Right lung (tissue), 10 donors: ENCODE data around the gene CYP17A1. TPM values are rescaled to one million over a fixed set of nuclear protein-coding genes. Genes with fewer than 3 reads are reported as not detected.
A peak's percentile ranks its signal among the peaks of the same experiment; 100 is the strongest.
"Not testable (repeated sequence)": the region's sequence is repeated elsewhere in the genome, so short reads cannot be mapped to it uniquely, and the experiment has no call there.

ENCODE experiments used
- DNase-seq, 2 donors: peaks; one replicate each; pipeline ENCODE4 v3.0.0-alpha.2; 2013
- long read RNA-seq, 8 donors: transcript quantifications; one replicate each; lab custom pipeline, GENCODE V29; 2026
- polyA plus RNA-seq, 5 donors: library from polyadenylated mRNA; unstranded; fragments of 120-200 nt; gene quantifications; one replicate each; pipeline versions ENCODE4 v1.2.1 to v1.2.3, GENCODE V29; 2013; ENCODE audit warnings: inconsistent platforms in 1 of 5, low replicate concordance in 1 of 5; ENCODE audit not compliant: insufficient read length in 5 of 5, insufficient read depth in 1 of 5

CYP17A1 gene, protein sequence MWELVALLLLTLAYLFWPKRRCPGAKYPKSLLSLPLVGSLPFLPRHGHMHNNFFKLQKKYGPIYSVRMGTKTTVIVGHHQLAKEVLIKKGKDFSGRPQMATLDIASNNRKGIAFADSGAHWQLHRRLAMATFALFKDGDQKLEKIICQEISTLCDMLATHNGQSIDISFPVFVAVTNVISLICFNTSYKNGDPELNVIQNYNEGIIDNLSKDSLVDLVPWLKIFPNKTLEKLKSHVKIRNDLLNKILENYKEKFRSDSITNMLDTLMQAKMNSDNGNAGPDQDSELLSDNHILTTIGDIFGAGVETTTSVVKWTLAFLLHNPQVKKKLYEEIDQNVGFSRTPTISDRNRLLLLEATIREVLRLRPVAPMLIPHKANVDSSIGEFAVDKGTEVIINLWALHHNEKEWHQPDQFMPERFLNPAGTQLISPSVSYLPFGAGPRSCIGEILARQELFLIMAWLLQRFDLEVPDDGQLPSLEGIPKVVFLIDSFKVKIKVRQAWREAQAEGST
- under 1 TPM; 0.09 to 0.51 (median 0.22) TPM for polyA plus RNA-seq
- long read RNA-seq, donor 1, result 0 reads
- long read RNA-seq, donor 2, result 0 reads
- long read RNA-seq, donor 3, result 0 reads
- long read RNA-seq, donor 4, result 0 reads
- long read RNA-seq, donor 5, result 0 reads
- long read RNA-seq, donor 6, result 0 reads
- long read RNA-seq, donor 7, result 0 reads
- long read RNA-seq, donor 8, result 0 reads

DNA sequence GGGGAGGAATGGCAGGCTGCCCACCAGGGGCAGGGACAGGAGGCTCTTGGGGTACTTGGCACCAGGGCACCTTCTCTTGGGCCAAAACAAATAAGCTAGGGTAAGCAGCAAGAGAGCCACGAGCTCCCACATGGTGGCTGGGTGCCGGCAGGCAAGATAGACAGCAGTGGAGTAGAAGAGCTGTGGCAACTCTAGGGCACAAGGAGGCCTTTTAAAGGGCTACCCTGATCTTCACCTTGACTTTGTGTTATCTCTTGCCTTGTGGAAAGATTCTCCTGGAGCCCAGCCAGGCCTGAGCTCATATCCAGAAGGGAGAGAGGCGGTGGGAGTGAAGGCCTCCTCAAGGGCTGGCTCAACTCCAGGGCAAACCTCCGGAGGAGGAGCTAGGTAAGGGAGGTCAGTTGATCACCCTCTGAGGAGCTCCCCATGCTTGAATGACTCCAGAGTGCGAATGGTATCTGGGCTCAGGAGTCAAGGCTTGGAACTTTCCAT is at the start of gene CYP17A1:
Gene CYP17A1 (minus strand): TSS at position 184 of the 492 bp plus-strand sequence. CDS start 52 bp downstream, at position 132.
- DNase-seq, result no peak

DNA sequence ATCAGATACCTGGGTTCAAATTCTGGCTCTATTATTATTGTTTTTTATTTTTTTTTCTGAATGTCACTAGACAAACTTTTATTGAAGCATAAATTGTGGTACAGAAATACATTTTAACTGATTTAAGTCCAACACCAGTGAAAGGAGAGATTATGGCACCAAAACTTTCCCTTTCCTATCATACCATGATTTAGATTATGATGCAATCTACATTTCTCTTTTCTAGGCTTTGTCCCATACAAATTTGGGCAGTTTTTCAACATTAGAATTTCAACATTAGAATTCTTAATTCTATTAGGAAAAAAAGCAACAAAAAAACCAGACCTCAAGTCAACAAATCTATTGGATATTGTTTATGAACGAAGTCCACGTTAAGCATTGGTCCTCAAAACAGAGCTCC is 43.0 kb upstream of the CYP17A1 start:
- no peak for DNase-seq

DNA sequence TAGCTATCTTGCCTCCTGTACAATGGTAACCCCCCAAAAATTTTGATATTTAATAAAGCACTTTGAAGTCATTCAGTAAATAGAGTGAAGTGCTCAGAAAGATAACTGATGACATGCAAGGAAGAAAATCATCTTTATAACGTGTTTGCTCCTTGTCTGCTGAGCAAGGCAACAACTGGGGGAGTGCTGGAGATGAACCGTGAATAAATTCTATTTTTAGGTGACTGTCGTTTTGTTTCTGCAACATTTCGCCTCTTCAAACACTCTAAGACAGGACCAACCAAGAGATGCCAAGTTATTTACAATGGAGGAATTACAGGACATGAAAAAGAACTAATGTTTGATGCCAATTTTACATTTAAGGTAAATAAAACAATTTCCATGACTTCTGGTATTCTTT is 41.4 kb upstream of the CYP17A1 start:
- DNase-seq, result no peak

DNA sequence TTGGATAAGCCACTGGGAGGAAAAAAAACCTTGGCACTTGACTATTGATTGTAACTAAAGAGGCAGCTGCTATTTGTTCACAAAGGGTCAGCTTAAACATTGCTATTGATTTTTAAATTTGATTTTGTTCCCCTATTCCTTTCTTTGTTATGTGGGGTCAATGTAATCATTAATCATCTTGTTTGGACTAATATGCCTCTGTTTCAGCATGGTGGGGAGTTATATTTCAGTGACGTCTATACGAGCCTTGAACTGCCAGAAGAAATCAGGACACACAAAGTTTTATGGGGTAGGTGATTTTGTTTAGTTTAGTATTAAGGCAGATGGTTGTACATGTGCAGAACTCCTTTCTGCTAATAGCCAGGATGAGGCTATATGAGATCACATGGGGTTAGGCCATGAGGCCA is 39.5 kb upstream of the CYP17A1 start:
- DNase-seq, result no peak

DNA sequence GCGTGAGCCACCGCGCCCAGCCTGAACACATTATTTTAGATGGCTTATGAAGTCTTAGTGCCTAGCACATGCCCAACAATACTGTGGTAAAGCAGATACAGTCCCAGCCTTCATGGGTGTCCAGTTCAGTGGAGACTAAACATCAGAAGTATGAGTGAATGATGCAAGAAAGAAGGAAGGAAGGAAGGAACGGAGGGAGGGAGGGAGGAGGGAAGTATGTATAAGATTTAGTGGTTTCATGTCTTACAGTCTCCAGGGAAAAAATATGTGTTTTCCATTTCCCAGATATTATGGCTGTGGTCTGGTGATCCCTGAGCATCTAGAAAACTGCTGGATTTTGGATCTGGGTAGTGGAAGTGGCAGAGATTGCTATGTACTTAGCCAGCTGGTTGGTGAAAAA is 35.0 kb upstream of the CYP17A1 start:
- no peak for DNase-seq

DNA sequence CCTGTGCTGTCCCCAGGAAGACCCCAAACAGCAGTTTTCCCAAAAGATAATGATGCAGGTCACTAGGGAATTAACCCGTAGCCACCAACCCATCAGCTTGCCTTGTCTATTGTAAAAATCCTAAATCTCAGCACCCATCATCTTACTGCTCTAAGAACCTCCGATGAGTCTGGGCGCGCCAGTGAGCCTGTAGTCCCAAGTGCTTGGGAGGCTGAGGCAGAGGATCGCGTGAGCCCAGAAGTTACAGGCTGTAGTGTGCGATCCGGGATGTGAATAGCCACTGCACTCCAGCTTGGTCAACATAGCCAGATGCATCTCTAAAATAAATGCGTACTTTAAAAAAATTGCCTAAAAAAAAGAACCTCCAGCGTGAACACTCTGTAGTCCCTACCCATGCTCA is 33.0 kb upstream of the CYP17A1 start:
- no peak for DNase-seq

DNA sequence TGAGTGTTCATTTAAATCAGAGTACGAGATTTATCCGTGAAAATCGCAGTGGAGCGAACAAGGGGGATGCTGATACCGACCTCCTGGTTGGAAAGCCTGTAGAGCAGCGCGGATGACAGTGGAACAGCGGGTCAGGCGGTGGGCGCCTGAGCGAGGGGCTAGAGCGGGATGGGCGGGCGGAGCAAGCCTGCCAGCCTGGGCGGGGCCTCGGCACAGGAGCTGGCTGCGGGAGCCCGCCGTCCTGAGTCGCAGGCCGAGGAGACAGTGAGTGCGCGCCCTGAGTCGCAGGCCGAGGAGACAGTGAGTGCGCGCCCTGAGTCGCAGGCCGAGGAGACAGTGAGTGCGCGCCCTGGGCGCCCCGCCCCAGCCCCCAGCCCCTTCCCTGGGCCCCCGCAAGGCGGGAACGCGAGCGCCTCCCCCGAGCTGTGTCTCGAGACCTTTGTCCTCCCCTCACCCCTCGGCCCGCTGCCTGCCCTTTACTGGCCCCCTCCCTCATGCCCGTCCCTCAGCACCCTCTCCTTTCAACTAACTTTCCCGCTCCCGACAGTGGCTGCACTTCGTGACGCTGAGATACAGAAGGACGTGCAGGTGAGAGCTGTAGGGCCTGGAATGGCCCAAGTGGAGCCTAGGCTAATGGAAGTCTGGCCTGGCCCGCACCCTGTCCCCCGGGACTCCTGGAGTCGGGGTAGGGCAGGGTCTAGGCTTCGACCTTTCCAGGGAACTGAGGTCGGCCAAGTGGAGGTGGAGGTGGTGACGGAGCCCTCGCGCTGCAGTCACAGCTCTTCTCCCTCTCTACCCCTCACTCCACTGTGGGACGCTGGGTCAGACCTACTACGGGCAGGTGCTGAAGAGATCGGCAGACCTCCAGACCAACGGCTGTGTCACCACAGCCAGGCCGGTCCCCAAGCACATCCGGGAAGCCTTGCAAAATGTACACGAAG is 32.3 kb upstream of the CYP17A1 start, which contains the start of gene AS3MT:
Gene AS3MT (plus strand): TSS at position 213 of the 941 bp plus-strand sequence. CDS start 123 bp downstream, at position 336.
- DNase-seq, result peak; percentile 30 to 43

DNA sequence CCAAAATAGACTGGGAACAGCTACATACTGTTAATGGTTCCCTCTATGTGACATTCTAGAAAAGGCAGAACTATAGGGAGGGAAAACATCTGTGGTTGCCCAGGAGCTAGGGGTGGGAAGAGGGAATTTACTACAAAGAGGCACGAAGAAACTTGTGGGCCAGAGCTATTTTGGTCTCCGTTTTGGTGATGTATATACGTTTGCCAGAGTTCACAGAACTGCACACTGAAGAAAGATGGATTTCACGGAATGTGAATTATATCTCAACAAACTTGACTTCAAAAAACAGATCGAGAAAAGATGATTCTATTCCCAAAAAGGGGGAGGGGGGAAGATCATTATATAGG is 31.7 kb upstream of the CYP17A1 start:
- DNase-seq, result no peak

DNA sequence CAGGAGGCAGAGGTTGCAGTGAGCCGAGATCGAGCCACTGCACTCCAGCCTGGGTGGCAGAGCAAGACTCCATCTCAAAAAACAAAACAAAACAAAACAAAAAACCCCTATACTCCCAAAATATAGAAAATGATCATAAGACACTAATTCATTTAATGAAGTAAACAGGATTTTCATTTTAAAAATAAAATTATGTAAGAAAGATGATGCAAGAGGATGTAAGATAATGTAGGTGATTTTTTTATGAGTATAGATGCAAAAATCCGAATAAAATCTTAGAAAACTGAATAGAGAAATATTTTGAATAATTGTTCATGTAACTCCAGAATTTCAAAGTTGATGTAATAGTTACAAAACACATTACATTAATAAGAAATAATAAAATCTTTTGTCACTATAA is 28.4 kb upstream of the CYP17A1 start:
- no peak for DNase-seq

DNA sequence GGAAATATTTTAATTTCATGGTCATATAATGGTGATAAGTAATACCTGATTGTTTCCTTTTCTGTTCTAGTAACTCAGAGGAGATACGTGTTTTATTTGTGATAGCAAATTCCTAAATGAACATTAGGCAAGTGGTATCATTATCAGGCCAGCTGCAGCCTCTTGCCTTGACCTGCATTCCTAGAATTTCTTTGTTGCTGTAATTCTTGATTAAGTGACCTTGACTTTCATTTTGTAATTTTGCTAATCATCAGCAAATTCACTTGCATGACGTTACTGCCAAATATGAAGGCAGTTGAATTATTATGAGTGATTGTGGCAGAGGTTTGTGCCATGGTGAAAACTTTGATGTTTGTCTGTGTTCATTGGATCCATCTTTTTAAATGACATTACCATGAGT is 26.4 kb upstream of the CYP17A1 start:
- no peak for DNase-seq

DNA sequence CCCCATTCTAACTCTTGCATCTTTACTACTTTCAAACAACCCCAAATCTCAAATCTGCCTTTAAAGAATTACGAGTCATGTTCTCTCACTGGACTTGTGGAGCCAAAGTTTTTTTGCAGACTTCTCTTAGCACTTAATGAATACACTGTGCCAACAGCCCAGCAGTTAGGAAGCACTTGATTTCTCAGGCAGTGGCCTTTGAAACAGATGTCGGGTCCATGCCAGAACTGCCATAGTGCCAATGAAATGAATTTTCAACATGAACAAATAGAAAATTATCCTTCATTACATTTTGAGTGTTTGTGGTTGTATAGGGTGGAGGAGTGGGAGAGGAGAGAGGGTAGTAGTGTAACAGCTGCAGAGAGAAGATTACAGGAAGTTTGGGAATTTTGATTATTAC is 22.7 kb upstream of the CYP17A1 start:
- peak in 1 of 2 donors; percentile 9 for DNase-seq

DNA sequence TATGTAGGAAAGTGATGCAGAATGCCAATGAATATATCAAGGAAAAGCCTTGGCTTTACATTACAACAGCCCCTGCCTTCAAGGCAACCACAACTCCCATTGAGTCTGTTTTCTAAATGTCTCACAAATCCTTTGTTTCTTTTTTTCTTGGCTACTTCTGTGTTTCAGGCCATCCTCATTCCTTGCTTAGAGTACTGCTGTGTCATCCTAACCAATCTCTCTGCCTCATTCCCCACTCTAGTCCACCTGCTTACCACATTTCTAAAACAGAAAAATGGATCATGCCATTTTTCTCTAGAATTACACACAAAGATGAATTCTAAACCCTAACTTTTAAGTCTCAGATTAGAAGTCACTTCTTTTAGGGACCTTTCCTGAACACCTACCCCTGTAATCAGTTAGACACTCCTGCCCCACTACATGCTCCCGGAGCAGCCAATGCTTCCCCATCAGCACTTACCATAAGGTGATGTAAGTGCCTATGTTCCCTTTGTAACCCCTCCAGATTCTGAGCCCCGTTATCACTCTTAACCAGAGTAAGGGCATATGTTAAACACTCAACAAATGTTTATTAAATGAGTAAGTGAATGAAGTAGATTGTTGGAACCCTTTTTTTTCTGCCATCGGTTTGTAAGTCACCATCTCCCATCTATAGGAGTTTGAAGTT is 19.7 kb upstream of the CYP17A1 start:
- no peak for DNase-seq

DNA sequence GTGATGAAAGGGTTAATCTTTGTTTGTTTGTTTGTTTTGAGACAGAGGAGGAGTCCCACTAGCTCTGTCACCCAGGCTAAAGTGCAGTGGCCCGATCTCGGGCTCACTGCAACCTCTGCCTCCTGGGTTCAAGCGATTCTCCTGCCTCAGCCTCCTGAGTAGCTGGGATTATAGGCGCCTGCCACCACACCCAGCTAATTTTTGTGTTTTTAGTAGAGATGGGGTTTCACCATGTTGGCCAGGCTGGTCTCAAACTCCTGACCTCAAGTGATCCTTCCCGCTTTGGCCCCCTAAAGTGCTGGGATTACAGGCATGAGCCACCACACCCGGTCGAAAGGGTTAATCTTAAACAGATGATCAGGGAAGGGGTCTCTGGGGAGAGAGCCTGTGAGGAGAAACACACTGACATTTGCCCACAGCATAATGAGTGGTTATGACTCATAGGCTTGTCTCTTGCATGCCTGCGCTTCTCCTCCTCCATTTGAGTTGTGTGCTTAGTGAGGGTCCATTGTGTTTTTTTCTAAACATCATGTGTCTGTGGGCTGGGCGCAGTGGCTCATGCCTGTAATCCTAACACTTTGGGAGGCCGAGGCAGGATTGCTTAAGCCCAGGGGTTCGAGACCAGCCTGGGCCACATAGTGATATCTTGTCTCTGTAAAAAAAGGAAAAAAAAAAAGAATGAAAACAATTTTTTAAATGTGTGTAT is 18.7 kb upstream of the CYP17A1 start:
- not testable (repeated sequence) for DNase-seq

DNA sequence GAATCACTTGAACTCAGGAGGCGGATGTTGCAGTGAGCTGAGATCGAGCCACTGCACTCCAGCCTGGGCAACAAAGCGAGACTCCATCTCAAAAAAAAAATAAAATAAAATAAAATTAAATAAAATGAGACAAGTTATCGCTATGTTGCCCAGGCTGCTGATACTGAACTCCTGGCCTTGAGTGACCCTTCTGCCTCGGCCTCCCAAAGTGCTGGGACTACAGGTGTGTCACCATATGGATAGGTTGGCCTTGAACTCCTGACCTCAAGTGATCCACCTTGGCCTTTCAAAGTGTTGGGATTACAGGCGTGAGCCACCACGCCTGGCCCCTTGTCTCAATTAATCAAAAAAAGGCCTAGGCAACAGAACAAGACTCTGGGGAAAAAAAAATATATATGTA is 16.0 kb upstream of the CYP17A1 start:
- DNase-seq, result not testable (repeated sequence)

DNA sequence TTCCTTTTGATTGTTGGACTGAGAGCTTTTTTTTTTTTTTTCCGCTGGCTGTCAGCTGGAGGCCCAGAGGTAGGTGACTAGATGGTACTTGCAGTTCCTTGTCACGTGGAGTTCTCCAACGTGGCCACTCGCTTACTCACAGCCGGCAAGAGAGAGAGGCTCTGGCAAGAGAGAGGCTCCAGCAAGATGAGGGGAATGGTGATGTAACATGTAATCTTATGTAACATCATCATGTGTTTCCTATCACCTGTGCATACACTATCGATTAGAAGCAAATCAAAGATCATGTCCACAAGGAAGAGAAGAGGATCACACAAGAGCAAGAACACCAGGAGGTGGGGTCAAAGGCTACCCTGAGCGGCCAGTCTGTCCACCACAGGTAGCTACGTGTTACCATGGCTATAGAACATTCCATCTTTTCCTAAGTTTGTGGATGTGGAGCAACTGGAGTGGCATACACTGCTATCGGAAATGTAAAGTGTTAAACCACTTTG is 12.9 kb upstream of the CYP17A1 start:
- DNase-seq, result no peak

DNA sequence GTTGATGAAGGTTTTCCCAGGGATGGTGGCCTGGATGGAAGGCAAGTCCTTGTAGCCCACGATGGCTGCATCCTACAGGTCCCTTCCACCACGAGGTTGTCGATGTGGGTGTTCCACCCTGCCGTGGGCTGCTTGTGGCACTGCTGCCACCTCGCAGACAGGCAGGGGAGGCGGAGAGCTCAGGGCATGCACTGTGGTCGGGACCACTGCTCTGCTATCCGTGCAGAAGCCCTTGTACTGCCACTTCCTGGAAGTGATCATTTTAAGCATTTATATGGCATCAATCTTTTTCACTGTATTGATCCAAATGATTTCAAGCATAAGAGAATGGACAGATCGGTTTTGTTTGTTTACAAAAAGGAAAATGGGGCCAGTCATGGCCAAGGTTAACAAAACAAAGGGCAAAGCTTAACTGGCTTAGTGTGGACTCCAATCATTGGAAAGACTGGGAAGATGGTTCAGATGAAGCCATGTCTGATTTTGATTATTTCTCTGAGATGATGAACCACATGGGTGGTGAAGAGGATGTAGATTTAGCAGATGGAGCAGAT is 8.2 kb upstream of the CYP17A1 start:
- DNase-seq, result no peak

DNA sequence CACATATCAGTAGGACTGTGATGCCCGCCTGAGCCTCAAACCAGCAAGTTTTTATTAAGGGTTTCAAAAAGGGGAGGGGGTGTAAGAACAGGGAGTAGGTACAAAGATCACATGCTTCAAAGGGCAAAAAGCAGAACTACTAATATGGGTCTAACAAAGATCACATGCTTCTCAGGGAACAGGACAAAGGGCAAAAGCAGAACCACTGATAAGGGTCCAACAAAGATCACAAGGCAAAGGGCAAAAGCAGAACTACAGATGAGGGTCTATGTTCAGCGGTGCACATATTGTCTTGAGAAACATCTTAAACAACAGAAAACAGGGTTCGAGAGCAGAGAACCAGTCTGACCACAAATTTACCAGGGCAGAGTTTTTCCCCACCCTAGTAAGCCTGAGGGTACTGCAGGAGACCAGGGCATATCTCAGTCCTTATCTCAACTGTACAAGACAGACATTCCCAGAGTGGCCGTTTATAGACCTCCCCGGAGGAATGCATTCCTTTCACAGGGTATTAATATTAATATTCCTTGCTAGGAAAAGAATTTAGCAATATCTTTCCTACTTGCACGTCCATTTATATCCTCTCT is 7.1 kb upstream of the CYP17A1 start:
- not testable (repeated sequence) for DNase-seq

DNA sequence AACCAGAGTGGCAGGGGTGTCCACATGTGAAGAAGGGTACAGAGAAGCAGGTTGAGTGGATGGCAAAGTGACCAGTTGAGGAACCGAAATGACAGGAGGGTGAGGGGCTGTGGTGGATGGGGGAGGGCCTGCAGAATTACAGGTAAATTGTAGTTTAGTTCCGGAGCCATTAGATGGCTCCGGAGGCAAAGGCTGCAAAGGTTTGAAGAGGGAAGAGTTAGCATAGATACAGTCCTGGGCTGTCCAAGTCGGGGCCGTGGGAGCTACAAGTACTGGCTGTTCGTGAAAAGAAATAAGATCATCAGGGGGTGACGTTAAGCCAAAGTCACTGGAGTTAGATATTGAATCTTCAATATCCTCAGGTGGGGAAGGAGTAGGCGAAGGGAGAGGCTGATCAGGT is 5.9 kb upstream of the CYP17A1 start:
- DNase-seq, result not testable (repeated sequence)

DNA sequence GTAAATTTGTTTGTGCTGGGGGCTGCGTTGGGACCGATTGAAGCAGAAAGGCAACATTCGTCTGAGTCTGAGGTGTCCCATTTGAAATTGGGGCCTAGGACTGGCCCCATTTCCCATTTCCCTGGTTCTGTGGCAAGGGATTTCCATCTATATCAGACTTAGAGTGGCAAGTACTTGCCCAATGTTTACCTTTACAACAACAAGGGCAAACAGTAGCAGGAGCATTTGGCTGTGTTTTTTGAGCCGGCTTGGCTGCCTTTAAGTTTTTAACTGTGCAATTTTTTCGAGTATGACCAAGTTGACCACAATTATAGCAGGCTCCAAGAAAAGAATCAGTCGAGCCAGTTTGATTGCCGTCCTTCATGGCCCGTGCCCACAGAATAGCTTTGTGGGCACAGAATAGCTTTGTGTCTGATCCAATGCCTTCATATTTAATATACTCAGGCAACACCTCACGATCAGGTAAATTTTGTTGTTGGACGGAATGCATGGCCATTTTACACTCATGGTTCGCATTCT is 4.7 kb upstream of the CYP17A1 start:
- no peak for DNase-seq
